ENCODE results near the gene ZNF541.

Gene ZNF541, protein sequence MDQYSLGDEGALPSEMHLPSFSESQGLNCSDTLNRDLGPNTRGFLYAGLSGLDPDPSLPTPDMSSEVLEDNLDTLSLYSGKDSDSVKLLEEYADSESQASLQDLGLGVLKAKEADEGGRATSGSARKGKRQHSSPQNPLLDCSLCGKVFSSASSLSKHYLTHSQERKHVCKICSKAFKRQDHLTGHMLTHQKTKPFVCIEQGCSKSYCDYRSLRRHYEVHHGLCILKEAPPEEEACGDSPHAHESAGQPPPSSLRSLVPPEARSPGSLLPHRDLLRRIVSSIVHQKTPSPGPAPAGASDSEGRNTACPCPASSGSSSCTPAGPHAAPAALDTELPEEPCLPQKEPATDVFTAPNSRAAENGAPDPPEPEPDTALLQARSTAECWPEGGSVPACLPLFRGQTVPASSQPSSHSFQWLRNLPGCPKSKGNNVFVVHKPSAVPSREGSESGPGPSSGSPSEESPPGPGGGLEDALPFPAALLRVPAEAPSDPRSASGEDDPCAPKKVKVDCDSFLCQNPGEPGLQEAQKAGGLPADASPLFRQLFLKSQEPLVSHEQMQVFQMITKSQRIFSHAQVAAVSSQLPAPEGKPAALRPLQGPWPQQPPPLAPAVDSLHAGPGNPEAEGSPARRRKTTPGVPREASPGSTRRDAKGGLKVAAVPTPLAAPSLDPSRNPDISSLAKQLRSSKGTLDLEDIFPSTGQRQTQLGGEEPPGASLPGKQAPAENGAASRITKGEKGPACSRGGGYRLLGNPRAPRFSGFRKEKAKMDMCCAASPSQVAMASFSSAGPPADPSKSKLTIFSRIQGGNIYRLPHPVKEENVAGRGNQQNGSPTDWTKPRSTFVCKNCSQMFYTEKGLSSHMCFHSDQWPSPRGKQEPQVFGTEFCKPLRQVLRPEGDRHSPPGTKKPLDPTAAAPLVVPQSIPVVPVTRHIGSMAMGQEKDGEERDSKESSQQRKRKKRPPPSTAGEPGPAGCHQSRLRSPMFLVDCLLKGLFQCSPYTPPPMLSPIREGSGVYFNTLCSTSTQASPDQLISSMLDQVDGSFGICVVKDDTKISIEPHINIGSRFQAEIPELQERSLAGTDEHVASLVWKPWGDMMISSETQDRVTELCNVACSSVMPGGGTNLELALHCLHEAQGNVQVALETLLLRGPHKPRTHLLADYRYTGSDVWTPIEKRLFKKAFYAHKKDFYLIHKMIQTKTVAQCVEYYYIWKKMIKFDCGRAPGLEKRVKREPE (N-terminal part only)

GRCh38 chr19:47573071-47574026, at the start of gene ZNF541:
Gene ZNF541 (minus strand): TSS chr19:47573148. CDS start chr19:47555856, 17,292 bp downstream.
- peak; percentile 72 for DNase-seq (ENCODE audit: low read depth)

DNA sequence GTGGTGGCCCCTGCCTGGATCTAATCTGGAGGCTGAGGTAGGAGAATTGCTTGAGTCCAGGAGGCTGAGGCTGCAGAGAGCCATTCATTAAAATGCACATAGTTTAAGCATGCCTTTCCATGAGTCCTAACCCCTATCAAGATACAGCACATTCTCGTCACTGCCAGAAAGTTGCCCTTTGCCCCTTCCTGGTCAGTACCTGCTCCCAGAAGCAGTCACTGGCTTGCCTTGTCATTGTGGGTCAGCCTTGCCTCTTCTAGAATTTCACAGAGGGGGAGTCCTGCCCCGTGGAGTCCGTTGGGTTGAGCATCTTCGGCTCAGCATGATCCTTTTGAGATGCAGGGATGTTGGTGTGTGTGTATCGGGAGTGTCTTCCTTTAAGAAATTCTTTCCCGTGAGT, 46.8 kb upstream of the ZNF541 start:
- no peak for DNase-seq (ENCODE audit: low read depth)

- no peak for DNase-seq (ENCODE audit: low read depth)
These were observed 45.8 kb upstream of the ZNF541 start for GRCh38 chr19:47618771-47619170.

- DNase-seq (ENCODE audit: low read depth) = no peak
These were observed 42.8 kb upstream of the ZNF541 start for GRCh38 chr19:47615714-47616113.

DNA sequence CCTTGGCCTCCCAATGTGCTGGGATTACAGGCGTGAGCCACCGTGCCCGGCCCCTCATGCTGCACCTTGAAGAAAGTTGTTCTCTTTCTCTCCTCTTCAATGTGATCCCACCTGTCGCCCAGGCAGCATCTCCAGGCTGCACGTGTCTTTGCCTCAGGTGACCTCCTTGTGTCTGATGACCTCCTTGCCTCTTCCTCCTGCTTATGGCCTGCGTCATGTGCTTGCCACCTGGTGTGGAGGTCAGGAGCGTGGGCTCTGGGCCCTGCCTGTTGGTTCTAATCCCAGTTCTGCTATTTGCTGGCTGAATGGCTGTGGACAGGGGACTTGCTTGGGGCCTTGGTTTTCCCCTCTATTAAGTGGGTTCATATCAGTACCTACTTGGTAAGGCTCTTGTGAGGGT, 42.3 kb upstream of the ZNF541 start:
- no peak for DNase-seq (ENCODE audit: low read depth)

GRCh38 chr19:47614559-47614958, 41.6 kb upstream of the ZNF541 start:
- no peak for DNase-seq (ENCODE audit: low read depth)

- DNase-seq (ENCODE audit: low read depth) = no peak
These were observed 41.0 kb upstream of the ZNF541 start for GRCh38 chr19:47614021-47614295.

GRCh38 chr19:47613165-47614020, 40.4 kb upstream of the ZNF541 start:
- DNase-seq (ENCODE audit: low read depth) = no peak

DNA sequence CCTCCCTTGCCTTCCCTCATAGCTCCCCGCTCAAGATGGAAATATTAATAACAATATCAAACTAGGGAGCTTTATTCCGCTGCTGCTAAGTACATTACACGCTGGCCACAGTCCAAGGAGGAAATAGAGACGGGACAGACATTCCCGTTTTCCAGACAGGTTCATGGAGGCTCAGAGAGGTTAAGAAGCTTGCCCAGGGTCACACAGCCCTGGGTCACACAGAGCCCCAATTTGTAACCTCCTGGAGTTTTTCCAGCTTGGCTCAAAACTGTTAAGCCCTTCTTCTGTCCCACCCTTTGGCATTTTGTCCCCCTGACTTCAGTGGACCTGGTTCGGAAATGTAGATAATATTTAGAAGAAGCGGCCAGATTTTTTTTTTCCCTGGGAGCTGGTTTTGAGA, 38.0 kb upstream of the ZNF541 start:
- no peak for DNase-seq (ENCODE audit: low read depth)

DNA sequence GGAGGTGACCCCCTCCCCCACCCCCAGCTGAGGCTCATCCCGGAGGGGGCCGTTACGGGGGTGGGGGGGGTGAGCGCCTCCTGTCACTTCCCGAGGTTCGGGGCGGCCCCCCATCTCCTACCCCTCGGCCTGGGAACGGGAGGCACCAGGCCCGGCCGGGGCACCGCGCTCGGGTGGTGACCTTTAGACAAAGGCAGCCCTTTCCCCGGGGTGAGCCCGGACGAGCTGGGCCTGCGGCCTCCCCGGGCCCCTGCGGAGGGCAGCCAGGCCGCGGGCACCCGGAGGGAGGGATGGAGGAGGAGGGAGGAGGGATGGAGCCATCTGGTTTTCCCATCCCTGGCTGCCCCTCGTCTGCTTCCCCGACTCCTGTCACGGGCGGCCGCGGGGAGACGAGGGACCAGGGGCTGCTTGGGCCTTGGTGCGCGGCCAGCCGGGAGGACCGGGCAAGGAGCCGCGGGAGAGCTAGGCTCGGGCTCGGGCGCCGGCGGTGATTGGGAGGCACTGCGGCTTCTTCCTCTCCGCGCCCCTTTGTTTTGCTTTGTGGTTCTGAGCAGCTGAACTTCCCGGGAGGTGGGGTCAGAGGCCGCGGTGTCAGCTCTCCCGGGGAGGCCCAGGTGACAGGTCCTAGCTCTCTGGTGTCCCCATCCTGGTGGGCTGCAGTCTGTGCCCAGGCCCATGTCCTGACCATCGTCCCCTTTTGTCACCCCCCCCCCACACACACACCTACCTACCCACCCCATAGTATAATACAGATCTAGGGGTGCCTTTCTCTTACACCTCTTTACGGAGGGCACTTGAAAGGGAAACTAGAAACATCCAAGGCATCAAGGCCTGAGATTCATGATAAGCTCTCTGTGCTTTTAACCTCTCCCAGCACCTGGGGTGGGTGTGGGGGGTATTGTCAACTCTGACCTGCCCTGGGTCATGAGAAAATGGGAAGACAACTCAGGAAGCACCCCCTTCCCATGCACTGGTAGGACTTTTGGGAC, 37.3 kb upstream of the ZNF541 start:
- DNase-seq (ENCODE audit: low read depth) = peak; percentile 18

GRCh38 chr19:47608969-47609905, 36.3 kb upstream of the ZNF541 start, which contains the start of gene BICRA:
Gene BICRA (plus strand): TSS chr19:47609134. CDS start chr19:47673575, 64,441 bp downstream.
- peak; percentile 70 for DNase-seq (ENCODE audit: low read depth)

GRCh38 chr19:47608074-47608918, 35.3 kb upstream of the ZNF541 start:
- DNase-seq (ENCODE audit: low read depth) = peak; percentile 94

- no peak for DNase-seq (ENCODE audit: low read depth)
These were observed 34.7 kb upstream of the ZNF541 start for GRCh38 chr19:47607564-47608073.

DNA sequence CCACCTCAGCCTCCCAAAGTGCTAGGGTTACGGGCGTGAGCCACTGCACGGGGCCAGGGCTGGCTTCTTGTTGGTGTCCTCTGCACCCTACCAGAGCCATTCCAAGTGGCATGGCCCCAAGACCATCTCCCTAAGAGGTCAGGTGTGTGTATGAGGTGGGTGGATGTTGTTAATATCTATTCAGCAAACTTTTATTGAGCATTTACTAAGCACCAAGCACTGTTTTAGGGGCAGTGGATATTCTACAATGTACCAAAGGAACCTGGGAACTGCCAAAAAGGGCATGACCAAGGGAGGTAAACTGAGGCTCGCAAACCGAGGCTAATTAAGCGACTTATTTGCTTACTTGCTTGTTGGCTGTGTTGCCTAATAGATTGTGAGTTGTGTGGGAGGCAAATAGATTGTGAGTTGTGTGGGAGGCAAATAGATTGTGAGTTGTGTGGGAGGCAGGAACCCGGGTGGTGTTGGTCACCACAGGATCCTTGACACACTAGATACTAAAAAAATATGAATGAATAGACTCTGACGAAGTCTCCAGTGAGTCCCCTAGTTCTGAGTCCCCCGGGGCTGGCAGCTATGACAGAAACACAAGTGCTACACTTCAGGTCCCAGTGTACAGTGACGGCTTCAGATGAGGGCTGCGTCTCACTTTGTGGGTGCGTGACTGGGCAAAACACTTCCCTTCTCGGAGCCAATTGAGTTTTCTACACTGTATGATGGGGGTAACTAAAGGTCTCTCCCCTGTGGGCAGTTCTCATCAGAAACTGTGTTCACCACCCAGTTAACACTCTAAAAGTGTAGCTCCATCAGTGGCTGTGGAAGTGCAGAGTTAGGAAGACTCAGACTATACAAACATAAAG, 31.0 kb upstream of the ZNF541 start:
- DNase-seq (ENCODE audit: low read depth) = no peak

DNA sequence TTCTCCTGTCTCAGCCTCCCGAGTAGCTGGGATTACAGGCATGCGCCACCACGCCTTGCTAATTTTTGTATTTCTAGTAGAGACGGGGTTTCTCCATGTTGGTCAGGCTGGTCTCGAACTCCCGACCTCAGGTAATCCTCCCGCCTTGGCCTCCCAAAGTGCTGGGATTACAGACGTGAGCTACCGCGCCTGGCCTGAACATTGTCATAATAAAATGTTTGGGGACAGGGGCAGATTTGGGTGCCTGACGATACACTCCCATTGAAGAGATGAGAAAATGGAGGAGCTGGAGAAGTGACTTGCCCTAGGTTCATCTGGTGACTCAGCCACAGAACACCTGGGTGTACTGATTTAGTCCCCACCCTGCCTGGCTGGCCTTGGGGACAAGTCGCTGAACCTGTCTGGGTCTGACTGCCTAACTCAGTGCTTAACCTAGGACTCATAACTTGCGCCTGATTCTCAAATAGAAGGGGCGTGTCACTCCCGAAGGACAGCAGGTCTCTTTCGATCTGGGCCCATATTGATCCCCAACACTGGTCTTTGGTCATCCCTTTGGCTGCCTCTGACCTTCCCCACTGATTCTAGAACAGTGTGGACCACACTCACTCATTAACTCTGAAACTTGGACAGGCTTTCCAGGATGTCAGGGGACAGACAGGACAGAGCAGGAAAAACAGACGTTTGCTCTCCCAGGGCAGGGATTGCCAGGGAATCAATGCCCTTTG, 28.4 kb upstream of the ZNF541 start:
- no peak for DNase-seq (ENCODE audit: low read depth)

All from activated gamma-delta T cell treated with anti-CD3 and anti-CD28 coated beads, Interleukin-2, amount 50 U/mL, for 16 hours (primary cell).